IMR-90 (cell line): ENCODE data around the gene CD209. TPM values are rescaled to one million over a fixed set of nuclear protein-coding genes. Genes with fewer than 3 reads are reported as not detected.

Experiments used
- ATAC-seq: fragments of 200-7000 bp; cut with Tn5 transposase; 2 replicates; pipeline ENCODE4 v1.9.1; 2020; ENCODE audit warnings: low read depth, mild to moderate bottlenecking, moderate library complexity
- BruUV-seq: library from RNA; stranded (reverse); fragments of 400-500 nt; replicated peaks from 2 replicates; lab custom pipeline; 2021; lab: Mats Ljungman, UMichigan
- CTCF ChIA-PET: fragments of 300-600 bp; formaldehyde crosslinking; extraction: SDS; loops from one replicate; lab custom pipeline; 2021; ENCODE audit warnings: antibody characterized with exemption; lab: Yijun Ruan, JAX
- POLR2A ChIA-PET: fragments of 300-600 bp; sonication (Branson Sonifier 250); formaldehyde crosslinking; loops from one replicate; lab custom pipeline; 2022; ENCODE audit warnings: antibody characterized with exemption; ENCODE audit not compliant: unreplicated experiment; lab: Charles Lee
- DNase-seq: peaks from one replicate; pipeline ENCODE4 v3.0.0; 2013
- H2AFZ ChIP-seq: replicated peaks from 2 replicates; pipeline ENCODE3; 2013; ENCODE audit warnings: low read length, mild to moderate bottlenecking; ENCODE audit not compliant: poor library complexity
- H2AK5ac ChIP-seq: 2 replicates; pipeline ENCODE4 v1.6.1; 2013; ENCODE audit warnings: low read depth, low read length, inconsistent platforms
- H2AK9ac ChIP-seq: replicated peaks from 2 replicates; pipeline ENCODE3; 2013; ENCODE audit warnings: mild to moderate bottlenecking, low read depth, low read length, moderate library complexity; ENCODE audit not compliant: poor library complexity
- H2BK120ac ChIP-seq: 2 replicates; pipeline ENCODE4 v1.6.1; 2013; ENCODE audit warnings: low read depth, low read length, inconsistent platforms
- H2BK15ac ChIP-seq: 3 replicates; pipeline ENCODE4 v1.6.1; 2013; ENCODE audit warnings: low read depth, low read length, inconsistent platforms
- H2BK20ac ChIP-seq: 2 replicates; pipeline ENCODE4 v1.6.1; 2013; ENCODE audit warnings: low read depth, mild to moderate bottlenecking, inconsistent platforms, low read length, moderate library complexity
- H2BK5ac ChIP-seq: 2 replicates; pipeline ENCODE4 v1.6.1; 2013; ENCODE audit warnings: mild to moderate bottlenecking, low read depth, low read length, inconsistent platforms; ENCODE audit not compliant: poor library complexity, severe bottlenecking
- H3K14ac ChIP-seq: replicated peaks from 2 replicates; pipeline ENCODE4 v1.6.1; 2013; ENCODE audit warnings: low read depth, low read length, inconsistent platforms
- H3K18ac ChIP-seq: 2 replicates; pipeline ENCODE4 v1.6.1; 2013; ENCODE audit warnings: low read depth, low read length, control low read depth
- H3K23ac ChIP-seq: 2 replicates; pipeline ENCODE4 v1.6.1; 2013; ENCODE audit warnings: low read depth, low read length, inconsistent platforms
- H3K27ac ChIP-seq: 2 replicates; pipeline ENCODE4 v1.5.1; 2013; ENCODE audit warnings: mild to moderate bottlenecking, control low read depth, low read length; ENCODE audit not compliant: insufficient read depth
- H3K27me3 ChIP-seq: 2 replicates; pipeline ENCODE4 v1.6.1; 2013; ENCODE audit warnings: low read length; ENCODE audit not compliant: control insufficient read depth, insufficient read depth
- H3K36me3 ChIP-seq: 2 replicates; pipeline ENCODE4 v1.6.1; 2013; ENCODE audit warnings: low read length, mixed read lengths; ENCODE audit not compliant: control insufficient read depth, insufficient read depth
- H3K4ac ChIP-seq: 2 replicates; pipeline ENCODE4 v1.6.1; 2013; ENCODE audit warnings: low read depth, low read length, inconsistent platforms
- H3K4me1 ChIP-seq: 2 replicates; pipeline ENCODE4 v1.6.1; 2013; ENCODE audit warnings: low read length, mixed read lengths; ENCODE audit not compliant: control insufficient read depth, insufficient read depth
- H3K4me2 ChIP-seq: 2 replicates; pipeline ENCODE4 v1.6.1; 2013; ENCODE audit warnings: low read depth, mild to moderate bottlenecking, control low read depth, low read length, moderate library complexity
- H3K4me3 ChIP-seq: 2 replicates; pipeline ENCODE4 v1.5.1; 2013; ENCODE audit warnings: low read depth, mild to moderate bottlenecking, control low read depth, low read length, moderate library complexity; ENCODE audit not compliant: insufficient read depth
- H3K56ac ChIP-seq: 2 replicates; pipeline ENCODE4 v1.6.1; 2013; ENCODE audit warnings: low read length, inconsistent platforms; ENCODE audit not compliant: insufficient read depth; ENCODE audit errors: extremely low read depth
- H3K79me1 ChIP-seq, 2 experiments: 2 replicates each; pipeline ENCODE4 v1.6.1; 2013; ENCODE audit warnings: low read length in 2 of 2, inconsistent platforms in 1 of 2, low read depth in 1 of 2
- H3K9ac ChIP-seq: 2 replicates; pipeline ENCODE4 v1.6.1; 2013; ENCODE audit warnings: low read depth, low read length, control low read depth
- H3K9me1 ChIP-seq: 2 replicates; pipeline ENCODE4 v1.6.1; 2013; ENCODE audit warnings: low read length, inconsistent platforms; ENCODE audit not compliant: insufficient read depth
- H3K9me3 ChIP-seq: 2 replicates; pipeline ENCODE4 v1.6.1; 2013; ENCODE audit warnings: low read length; ENCODE audit not compliant: control insufficient read depth, insufficient read depth
- H4K20me1 ChIP-seq: 2 replicates; pipeline ENCODE4 v1.6.1; 2013; ENCODE audit warnings: low read length, inconsistent platforms; ENCODE audit not compliant: insufficient read depth
- H4K5ac ChIP-seq: 2 replicates; pipeline ENCODE4 v1.6.1; 2013; ENCODE audit warnings: mild to moderate bottlenecking, low read depth, low read length, control low read depth
- H4K8ac ChIP-seq, 2 experiments: 2 replicates each; pipeline ENCODE4 v1.6.1; 2013; ENCODE audit warnings: low read depth in 2 of 2, low read length in 2 of 2, control low read depth in 1 of 2, inconsistent platforms in 1 of 2
- H4K91ac ChIP-seq: 2 replicates; pipeline ENCODE4 v1.6.1; 2013; ENCODE audit warnings: low read depth, low read length, inconsistent platforms; ENCODE audit not compliant: insufficient read depth
- FOS ChIP-seq: fragments of 150-350 bp; IDR thresholded peaks from 2 replicates; pipeline ENCODE4 v1.6.1; 2016; ENCODE audit warnings: low read depth, low read length
- MAZ ChIP-seq: IDR thresholded peaks from 2 replicates; pipeline ENCODE4 v1.6.1; 2012; ENCODE audit warnings: low read depth, mild to moderate bottlenecking, low read length, improper control_type of control experiment, moderate library complexity, borderline replicate concordance
- NFE2L2 ChIP-seq: fragments of 150-350 bp; IDR thresholded peaks from 2 replicates; pipeline ENCODE4 v1.6.1; 2016; ENCODE audit warnings: low read depth, mild to moderate bottlenecking, low read length
- POLR2A ChIP-seq: IDR thresholded peaks from 2 replicates; pipeline ENCODE4 v1.6.1; 2012; ENCODE audit warnings: mild to moderate bottlenecking, low read depth, low read length
- RAD21 ChIP-seq: IDR thresholded peaks from 2 replicates; pipeline ENCODE4 v1.6.1; 2012; ENCODE audit warnings: low read length, improper control_type of control experiment
- RCOR1 ChIP-seq: IDR thresholded peaks from 2 replicates; pipeline ENCODE4 v1.6.1; 2012; ENCODE audit warnings: mild to moderate bottlenecking, low read length, improper control_type of control experiment; ENCODE audit not compliant: insufficient replicate concordance
- WGBS, 2 experiments: methylation state at CpG; one replicate each; pipeline versions ENCODE4 v1.1.5 to v1.1.7; 2013; ENCODE audit warnings: missing lambda C conversion rate in 2 of 2; ENCODE audit not compliant: insufficient read length in 1 of 2; ENCODE audit errors: extremely low coverage in 2 of 2; 5-methylcytosine and 5-hydroxymethylcytosine counted together
- dilution Hi-C: fragments of 300-500 bp; cut with HindIII; formaldehyde crosslinking; loops from one replicate; pipeline ENCODE4 v1.14.3; 2018; ENCODE audit warnings: low sequenced_read_pairs; ENCODE audit not compliant: unreplicated experiment
- in situ Hi-C: fragments of 300-500 bp; cut with MboI; formaldehyde crosslinking; loops from 3 replicates; pipeline ENCODE4 v1.14.3; 2019; ENCODE audit warnings: low sequenced_read_pairs, inconsistent platforms, mixed read lengths
- intact Hi-C: fragments of 100-400 bp; cut with micrococcal nuclease; formaldehyde crosslinking; loops from 2 replicates; pipeline ENCODE4 v1.10.0; 2022
- polyA plus RNA-seq, 3 experiments: library from polyadenylated mRNA; depleted of rRNA; stranded (reverse); fragments of >200 nt; gene quantifications; 2 replicates each; pipeline ENCODE4 v1.2.3, GENCODE V29; 2012; ENCODE audit warnings: low replicate concordance in 1 of 3
- total RNA-seq: library from RNA; depleted of rRNA; stranded (reverse); fragments of >200 nt; gene quantifications from 2 replicates; pipeline ENCODE4 v1.2.3, GENCODE V29; 2012
- TF ChIP-seq, protein P1 (sequence below): fragments of 150-350 bp; IDR thresholded peaks from 2 replicates; pipeline ENCODE4 v1.6.1; 2017; ENCODE audit warnings: mild to moderate bottlenecking, antibody characterized with exemption, low read length, low read depth
- TF ChIP-seq, protein P2 (sequence below): conservative IDR thresholded peaks from 2 replicates; pipeline ENCODE4 v1.5.1; 2012; ENCODE audit warnings: mild to moderate bottlenecking, low read depth, low read length, improper control_type of control experiment

The CD209 gene
- total and polyA plus RNA-seq, 2 of the 4 experiments (the other 2 are of a cell fraction), result not detected

GRCh38 chr19:7716762-7717161 is 30.6 kb downstream of the CD209 start:
- Histone ChIP-seq H3K9ac (no peak overlapping the region), H3K23ac (no peak overlapping the region), H3K27ac (no peak overlapping the region), H2BK5ac (no peak overlapping the region), H2BK20ac (no peak overlapping the region), H3K56ac (no peak overlapping the region), H3K9me1 (no peaks in the 10 kb centered on the region), H3K18ac (no peak overlapping the region), H3K9me3 (peaks cover 2% of the 10 kb centered on the region; the same call in 1 of the 2 replicates), H2AK9ac (no peak overlapping the region), H3K14ac (no peak overlapping the region), H2BK120ac (no peak overlapping the region), H4K8ac (no peak overlapping the region), H3K27me3 (peaks cover 4% of the 10 kb centered on the region), H4K5ac (no peak overlapping the region), H2BK15ac (no peak overlapping the region), H4K91ac (no peak overlapping the region), H3K4ac (no peak overlapping the region), H2AFZ (no peak overlapping the region), H3K4me3 (no peak overlapping the region), H4K20me1 (no peaks in the 10 kb centered on the region), H3K4me2 (no peak overlapping the region), H3K36me3 (no peaks in the 10 kb centered on the region), H2AK5ac (no peak overlapping the region), H3K4me1 (no peaks in the 10 kb centered on the region), H3K79me1 (no peaks in the 10 kb centered on the region)
- TF ChIP-seq NFE2L2 (no peak), MAZ (no peak), RCOR1 (no peak), RAD21 (no peak), FOS (no peak), POLR2A (no peak)
- TF ChIP-seq, protein P1, sequence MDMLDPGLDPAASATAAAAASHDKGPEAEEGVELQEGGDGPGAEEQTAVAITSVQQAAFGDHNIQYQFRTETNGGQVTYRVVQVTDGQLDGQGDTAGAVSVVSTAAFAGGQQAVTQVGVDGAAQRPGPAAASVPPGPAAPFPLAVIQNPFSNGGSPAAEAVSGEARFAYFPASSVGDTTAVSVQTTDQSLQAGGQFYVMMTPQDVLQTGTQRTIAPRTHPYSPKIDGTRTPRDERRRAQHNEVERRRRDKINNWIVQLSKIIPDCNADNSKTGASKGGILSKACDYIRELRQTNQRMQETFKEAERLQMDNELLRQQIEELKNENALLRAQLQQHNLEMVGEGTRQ, result no peak
- TF ChIP-seq, protein P2, sequence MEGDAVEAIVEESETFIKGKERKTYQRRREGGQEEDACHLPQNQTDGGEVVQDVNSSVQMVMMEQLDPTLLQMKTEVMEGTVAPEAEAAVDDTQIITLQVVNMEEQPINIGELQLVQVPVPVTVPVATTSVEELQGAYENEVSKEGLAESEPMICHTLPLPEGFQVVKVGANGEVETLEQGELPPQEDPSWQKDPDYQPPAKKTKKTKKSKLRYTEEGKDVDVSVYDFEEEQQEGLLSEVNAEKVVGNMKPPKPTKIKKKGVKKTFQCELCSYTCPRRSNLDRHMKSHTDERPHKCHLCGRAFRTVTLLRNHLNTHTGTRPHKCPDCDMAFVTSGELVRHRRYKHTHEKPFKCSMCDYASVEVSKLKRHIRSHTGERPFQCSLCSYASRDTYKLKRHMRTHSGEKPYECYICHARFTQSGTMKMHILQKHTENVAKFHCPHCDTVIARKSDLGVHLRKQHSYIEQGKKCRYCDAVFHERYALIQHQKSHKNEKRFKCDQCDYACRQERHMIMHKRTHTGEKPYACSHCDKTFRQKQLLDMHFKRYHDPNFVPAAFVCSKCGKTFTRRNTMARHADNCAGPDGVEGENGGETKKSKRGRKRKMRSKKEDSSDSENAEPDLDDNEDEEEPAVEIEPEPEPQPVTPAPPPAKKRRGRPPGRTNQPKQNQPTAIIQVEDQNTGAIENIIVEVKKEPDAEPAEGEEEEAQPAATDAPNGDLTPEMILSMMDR, result no peak
- in situ Hi-C loops, result no loop called here
- dilution Hi-C loops, result no loop called here
- CTCF ChIA-PET, result no interaction called here
- DNase-seq, result no peak
- POLR2A ChIA-PET, result no interaction called here
- no peak for ATAC-seq
- WGBS, 2 experiments, result no CpG with 5 or more reads among the region's 1 CpG
- intact Hi-C loops, result no loop called here
- BruUV-seq, result no TSS peak
